ENCODE results near the gene VAMP2.

- no peak for TF ChIP-seq CTCF (IDR thresholded peaks at IDR 0.05; ENCODE audit: low read depth, low read length, missing input control)
- no peak for TF ChIP-seq ATF3 (IDR thresholded peaks at IDR 0.05)
- TF ChIP-seq MAX (IDR thresholded peaks at IDR 0.05): no peak
- TF ChIP-seq RXRA (IDR thresholded peaks at IDR 0.05): no peak
- no peak for TF ChIP-seq NR2F2 (IDR thresholded peaks at IDR 0.05)
- TF ChIP-seq GABPA (IDR thresholded peaks at IDR 0.05 in 1 of 2, conservative IDR thresholded peaks at IDR 0.05 in 1 of 2): no peak
- no peak for TF ChIP-seq ZBTB33 (IDR thresholded peaks at IDR 0.05)
- TF ChIP-seq YY1 (IDR thresholded peaks at IDR 0.05): no peak
- no peak for TF ChIP-seq RAD21 (IDR thresholded peaks at IDR 0.05)
- no peak for TF ChIP-seq REST (IDR thresholded peaks at IDR 0.05)
- no peak for TF ChIP-seq JUND (IDR thresholded peaks at IDR 0.05)
Measured at GRCh38 chr17:8150194-8151119, 12.3 kb downstream of the VAMP2 start.
